Measurements from ENCODE around the gene TLX2.
A peak's percentile ranks its signal among the peaks of the same experiment; 100 is the strongest.

DNA sequence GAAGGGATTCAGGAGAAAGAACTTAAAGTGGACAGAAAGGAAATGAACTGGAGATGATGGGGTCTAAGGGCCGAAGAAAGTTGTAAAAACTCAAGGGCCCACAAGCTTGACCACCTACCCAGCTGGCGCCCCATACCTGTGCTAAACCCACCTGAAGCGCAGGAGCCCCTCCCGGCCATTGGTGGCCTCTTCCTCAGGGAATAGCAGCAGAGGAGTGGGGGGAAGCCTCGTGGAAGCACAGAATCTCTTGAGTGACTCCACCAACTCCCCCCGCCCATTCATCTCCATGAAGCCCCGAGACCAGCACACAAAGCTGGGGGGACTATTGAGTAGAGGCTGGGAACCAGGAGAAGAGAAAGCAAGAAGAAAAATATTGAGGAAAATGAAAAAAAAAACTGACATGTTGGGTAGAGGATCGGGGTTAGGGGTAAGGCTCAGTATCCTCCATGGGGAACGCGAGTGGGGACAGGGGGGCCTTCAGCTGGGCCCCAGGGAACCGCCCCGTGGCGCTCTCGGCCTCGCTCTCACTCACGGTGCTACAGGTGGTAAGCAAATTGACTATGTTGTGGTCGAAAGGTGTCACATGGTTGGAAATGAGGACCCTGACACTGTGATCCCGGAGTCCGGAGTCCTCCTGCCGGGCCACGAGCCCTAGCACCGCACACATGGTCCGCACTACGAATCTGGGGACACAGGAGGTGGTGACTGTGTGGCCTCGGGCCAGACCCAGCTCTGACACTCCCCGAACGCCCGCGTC is 14.5 kb downstream of the TLX2 start:
- TF ChIP-seq, protein P1, sequence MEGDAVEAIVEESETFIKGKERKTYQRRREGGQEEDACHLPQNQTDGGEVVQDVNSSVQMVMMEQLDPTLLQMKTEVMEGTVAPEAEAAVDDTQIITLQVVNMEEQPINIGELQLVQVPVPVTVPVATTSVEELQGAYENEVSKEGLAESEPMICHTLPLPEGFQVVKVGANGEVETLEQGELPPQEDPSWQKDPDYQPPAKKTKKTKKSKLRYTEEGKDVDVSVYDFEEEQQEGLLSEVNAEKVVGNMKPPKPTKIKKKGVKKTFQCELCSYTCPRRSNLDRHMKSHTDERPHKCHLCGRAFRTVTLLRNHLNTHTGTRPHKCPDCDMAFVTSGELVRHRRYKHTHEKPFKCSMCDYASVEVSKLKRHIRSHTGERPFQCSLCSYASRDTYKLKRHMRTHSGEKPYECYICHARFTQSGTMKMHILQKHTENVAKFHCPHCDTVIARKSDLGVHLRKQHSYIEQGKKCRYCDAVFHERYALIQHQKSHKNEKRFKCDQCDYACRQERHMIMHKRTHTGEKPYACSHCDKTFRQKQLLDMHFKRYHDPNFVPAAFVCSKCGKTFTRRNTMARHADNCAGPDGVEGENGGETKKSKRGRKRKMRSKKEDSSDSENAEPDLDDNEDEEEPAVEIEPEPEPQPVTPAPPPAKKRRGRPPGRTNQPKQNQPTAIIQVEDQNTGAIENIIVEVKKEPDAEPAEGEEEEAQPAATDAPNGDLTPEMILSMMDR (conservative IDR thresholded peaks at IDR 0.05; ENCODE audit: low read depth in 2 of 2), result 0 out of 4 replicates have a peak, but pooled peaks of 1 of the 2 experiments have one; percentile 6
- TF ChIP-seq, protein P2, sequence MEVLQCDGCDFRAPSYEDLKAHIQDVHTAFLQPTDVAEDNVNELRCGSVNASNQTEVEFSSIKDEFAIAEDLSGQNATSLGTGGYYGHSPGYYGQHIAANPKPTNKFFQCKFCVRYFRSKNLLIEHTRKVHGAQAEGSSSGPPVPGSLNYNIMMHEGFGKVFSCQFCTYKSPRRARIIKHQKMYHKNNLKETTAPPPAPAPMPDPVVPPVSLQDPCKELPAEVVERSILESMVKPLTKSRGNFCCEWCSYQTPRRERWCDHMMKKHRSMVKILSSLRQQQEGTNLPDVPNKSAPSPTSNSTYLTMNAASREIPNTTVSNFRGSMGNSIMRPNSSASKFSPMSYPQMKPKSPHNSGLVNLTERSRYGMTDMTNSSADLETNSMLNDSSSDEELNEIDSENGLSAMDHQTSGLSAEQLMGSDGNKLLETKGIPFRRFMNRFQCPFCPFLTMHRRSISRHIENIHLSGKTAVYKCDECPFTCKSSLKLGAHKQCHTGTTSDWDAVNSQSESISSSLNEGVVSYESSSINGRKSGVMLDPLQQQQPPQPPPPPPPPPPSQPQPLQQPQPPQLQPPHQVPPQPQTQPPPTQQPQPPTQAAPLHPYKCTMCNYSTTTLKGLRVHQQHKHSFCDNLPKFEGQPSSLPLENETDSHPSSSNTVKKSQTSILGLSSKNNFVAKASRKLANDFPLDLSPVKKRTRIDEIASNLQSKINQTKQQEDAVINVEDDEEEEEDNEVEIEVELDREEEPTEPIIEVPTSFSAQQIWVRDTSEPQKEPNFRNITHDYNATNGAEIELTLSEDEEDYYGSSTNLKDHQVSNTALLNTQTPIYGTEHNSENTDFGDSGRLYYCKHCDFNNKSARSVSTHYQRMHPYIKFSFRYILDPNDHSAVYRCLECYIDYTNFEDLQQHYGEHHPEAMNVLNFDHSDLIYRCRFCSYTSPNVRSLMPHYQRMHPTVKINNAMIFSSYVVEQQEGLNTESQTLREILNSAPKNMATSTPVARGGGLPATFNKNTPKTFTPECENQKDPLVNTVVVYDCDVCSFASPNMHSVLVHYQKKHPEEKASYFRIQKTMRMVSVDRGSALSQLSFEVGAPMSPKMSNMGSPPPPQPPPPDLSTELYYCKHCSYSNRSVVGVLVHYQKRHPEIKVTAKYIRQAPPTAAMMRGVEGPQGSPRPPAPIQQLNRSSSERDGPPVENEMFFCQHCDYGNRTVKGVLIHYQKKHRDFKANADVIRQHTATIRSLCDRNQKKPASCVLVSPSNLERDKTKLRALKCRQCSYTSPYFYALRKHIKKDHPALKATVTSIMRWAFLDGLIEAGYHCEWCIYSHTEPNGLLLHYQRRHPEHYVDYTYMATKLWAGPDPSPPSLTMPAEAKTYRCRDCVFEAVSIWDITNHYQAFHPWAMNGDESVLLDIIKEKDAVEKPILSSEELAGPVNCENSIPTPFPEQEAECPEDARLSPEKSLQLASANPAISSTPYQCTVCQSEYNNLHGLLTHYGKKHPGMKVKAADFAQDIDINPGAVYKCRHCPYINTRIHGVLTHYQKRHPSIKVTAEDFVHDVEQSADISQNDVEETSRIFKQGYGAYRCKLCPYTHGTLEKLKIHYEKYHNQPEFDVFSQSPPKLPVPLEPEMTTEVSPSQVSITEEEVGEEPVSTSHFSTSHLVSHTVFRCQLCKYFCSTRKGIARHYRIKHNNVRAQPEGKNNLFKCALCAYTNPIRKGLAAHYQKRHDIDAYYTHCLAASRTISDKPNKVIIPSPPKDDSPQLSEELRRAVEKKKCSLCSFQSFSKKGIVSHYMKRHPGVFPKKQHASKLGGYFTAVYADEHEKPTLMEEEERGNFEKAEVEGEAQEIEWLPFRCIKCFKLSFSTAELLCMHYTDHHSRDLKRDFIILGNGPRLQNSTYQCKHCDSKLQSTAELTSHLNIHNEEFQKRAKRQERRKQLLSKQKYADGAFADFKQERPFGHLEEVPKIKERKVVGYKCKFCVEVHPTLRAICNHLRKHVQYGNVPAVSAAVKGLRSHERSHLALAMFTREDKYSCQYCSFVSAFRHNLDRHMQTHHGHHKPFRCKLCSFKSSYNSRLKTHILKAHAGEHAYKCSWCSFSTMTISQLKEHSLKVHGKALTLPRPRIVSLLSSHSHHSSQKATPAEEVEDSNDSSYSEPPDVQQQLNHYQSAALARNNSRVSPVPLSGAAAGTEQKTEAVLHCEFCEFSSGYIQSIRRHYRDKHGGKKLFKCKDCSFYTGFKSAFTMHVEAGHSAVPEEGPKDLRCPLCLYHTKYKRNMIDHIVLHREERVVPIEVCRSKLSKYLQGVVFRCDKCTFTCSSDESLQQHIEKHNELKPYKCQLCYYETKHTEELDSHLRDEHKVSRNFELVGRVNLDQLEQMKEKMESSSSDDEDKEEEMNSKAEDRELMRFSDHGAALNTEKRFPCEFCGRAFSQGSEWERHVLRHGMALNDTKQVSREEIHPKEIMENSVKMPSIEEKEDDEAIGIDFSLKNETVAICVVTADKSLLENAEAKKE (CRISPR knock-in tag; IDR thresholded peaks at IDR 0.05), result no peak
- no peak for TF ChIP-seq STAT1 (IDR thresholded peaks at IDR 0.05; ENCODE audit: unreplicated experiment)
